ENCODE data around the gene INPP4A.

INPP4A gene

GRCh38 chr2:98578231-98578630, 133.6 kb downstream of the INPP4A start:
- H3K27ac ChIP-seq (ENCODE audit: insufficient read depth, low read length, poor library complexity, severe bottlenecking): no peak overlapping the region
- H3K9me3 ChIP-seq (ENCODE audit: control insufficient read depth, low read length): no peaks in the 10 kb centered on the region
- H3K36me3 ChIP-seq (ENCODE audit: control insufficient read depth, insufficient read depth, low read length): peaks cover 88% of the 10 kb centered on the region
- H3K4me3 ChIP-seq (ENCODE audit: insufficient read depth, low read depth, low read length, poor library complexity, severe bottlenecking): no peak overlapping the region
- no peaks in the 10 kb centered on the region for H3K27me3 ChIP-seq (replicated peaks; ENCODE audit: control insufficient read depth, insufficient read depth, low read length, poor library complexity, severe bottlenecking)
- no peaks in the 10 kb centered on the region for H3K4me1 ChIP-seq (ENCODE audit: control insufficient read depth, insufficient read depth, low read length, poor library complexity, severe bottlenecking)
- no peak for DNase-seq

- Histone ChIP-seq H3K36me3 (ENCODE audit: control insufficient read depth, insufficient read depth, low read length) (peaks cover 90% of the 10 kb centered on the region), H3K4me1 (ENCODE audit: control insufficient read depth, insufficient read depth, low read length, poor library complexity, severe bottlenecking) (no peaks in the 10 kb centered on the region), H3K27me3 (replicated peaks; ENCODE audit: control insufficient read depth, insufficient read depth, low read length, poor library complexity, severe bottlenecking) (no peaks in the 10 kb centered on the region), H3K9me3 (ENCODE audit: control insufficient read depth, low read length) (no peaks in the 10 kb centered on the region), H3K4me3 (ENCODE audit: insufficient read depth, low read depth, low read length, poor library complexity, severe bottlenecking) (no peak overlapping the region), H3K27ac (ENCODE audit: insufficient read depth, low read length, poor library complexity, severe bottlenecking) (no peak overlapping the region)
- no peak for DNase-seq
Observed at GRCh38 chr2:98579926-98580325, 135.3 kb downstream of the INPP4A start.

DNA sequence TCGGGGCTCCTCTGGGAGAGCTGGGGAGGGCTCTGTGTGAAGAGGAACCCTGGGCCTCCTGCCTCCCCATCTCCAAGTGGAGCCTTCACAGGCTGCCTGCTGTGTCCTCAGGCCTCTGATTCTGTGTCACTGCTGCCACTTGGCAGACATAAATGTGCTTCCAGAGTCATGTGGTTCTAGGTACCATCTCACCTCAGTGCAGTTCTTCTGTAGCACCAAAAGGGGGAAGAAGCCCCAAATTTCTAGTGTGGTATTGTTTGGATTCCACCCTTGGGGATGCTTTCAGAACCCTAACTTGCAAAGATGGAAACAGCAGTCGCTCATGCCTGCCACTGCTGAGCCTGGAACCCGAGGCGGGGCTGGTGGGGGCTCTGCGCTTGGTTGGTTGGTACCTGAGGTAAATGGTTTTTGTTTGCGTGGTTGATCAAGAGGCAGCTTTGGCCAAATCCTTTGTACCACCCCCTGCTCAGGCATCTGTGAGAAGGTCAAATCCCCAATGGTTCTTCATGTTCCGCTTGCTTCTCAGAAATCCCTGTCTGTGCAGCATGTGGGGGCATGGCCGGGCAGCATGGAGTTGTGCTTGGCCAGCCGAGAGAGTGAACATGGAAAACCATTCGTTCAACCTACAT, 136.1 kb downstream of the INPP4A start:
- H3K4me3 ChIP-seq (ENCODE audit: insufficient read depth, low read depth, low read length, poor library complexity, severe bottlenecking): no peak overlapping the region
- H3K27ac ChIP-seq (ENCODE audit: insufficient read depth, low read length, poor library complexity, severe bottlenecking): no peak overlapping the region
- no peaks in the 10 kb centered on the region for H3K4me1 ChIP-seq (ENCODE audit: control insufficient read depth, insufficient read depth, low read length, poor library complexity, severe bottlenecking)
- H3K36me3 ChIP-seq (ENCODE audit: control insufficient read depth, insufficient read depth, low read length): peaks cover 83% of the 10 kb centered on the region
- no peaks in the 10 kb centered on the region for H3K27me3 ChIP-seq (replicated peaks; ENCODE audit: control insufficient read depth, insufficient read depth, low read length, poor library complexity, severe bottlenecking)
- H3K9me3 ChIP-seq (ENCODE audit: control insufficient read depth, low read length): no peaks in the 10 kb centered on the region
- DNase-seq: no peak

- Histone ChIP-seq H3K9me3 (ENCODE audit: control insufficient read depth, low read length) (no peaks in the 10 kb centered on the region), H3K27me3 (replicated peaks; ENCODE audit: control insufficient read depth, insufficient read depth, low read length, poor library complexity, severe bottlenecking) (no peaks in the 10 kb centered on the region), H3K4me3 (ENCODE audit: insufficient read depth, low read depth, low read length, poor library complexity, severe bottlenecking) (no peak overlapping the region), H3K27ac (ENCODE audit: insufficient read depth, low read length, poor library complexity, severe bottlenecking) (no peak overlapping the region), H3K4me1 (ENCODE audit: control insufficient read depth, insufficient read depth, low read length, poor library complexity, severe bottlenecking) (no peaks in the 10 kb centered on the region), H3K36me3 (ENCODE audit: control insufficient read depth, insufficient read depth, low read length) (peaks cover 76% of the 10 kb centered on the region)
- DNase-seq: no peak
Observed at GRCh38 chr2:98582523-98582922, 137.9 kb downstream of the INPP4A start.

DNA sequence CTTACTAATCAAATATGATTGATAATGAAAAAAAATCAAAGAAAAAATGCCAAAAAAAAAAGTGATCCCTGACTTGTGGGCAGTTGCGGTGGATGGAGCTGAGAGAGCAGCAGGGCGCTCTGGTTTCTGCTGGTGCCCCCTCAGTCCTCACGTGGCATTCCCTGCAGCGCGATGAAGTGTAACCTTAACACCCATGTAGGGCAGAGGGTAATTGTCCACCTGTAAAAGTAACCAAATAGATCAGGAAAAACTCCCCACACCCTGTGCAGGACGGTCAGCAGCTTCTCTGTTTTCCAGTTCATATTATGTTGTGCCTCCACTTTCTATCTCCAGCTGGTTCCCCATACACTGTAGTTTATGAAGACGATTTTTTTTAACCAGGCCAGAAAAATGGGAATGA, 138.6 kb downstream of the INPP4A start:
- Histone ChIP-seq H3K27me3 (replicated peaks; ENCODE audit: control insufficient read depth, insufficient read depth, low read length, poor library complexity, severe bottlenecking) (no peaks in the 10 kb centered on the region), H3K4me3 (ENCODE audit: insufficient read depth, low read depth, low read length, poor library complexity, severe bottlenecking) (no peak overlapping the region), H3K9me3 (ENCODE audit: control insufficient read depth, low read length) (no peaks in the 10 kb centered on the region), H3K27ac (ENCODE audit: insufficient read depth, low read length, poor library complexity, severe bottlenecking) (no peak overlapping the region), H3K36me3 (ENCODE audit: control insufficient read depth, insufficient read depth, low read length) (peaks cover 71% of the 10 kb centered on the region), H3K4me1 (ENCODE audit: control insufficient read depth, insufficient read depth, low read length, poor library complexity, severe bottlenecking) (no peaks in the 10 kb centered on the region)
- no peak for DNase-seq

GRCh38 chr2:98583816-98584618, 139.4 kb downstream of the INPP4A start:
- no peak for DNase-seq

DNA sequence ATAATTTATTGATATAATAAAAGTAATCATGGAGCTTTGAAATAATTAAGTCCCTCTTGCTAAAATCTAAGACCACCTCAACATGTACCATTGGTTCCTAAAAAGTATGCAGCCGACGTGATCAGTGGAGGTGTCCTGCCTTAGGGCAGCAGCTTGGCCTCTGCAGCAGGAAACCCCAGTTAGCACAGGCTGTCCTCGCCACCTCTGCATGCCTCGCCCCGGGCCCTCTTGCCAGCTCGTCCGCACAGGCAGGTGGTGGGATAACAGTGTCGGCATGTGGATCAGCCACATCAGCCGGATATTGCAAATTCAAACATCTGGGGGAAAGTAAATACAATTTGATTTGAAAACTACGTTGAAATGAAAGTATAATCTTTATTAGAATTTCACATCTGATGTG, 140.7 kb downstream of the INPP4A start:
- no peaks in the 10 kb centered on the region for H3K9me3 ChIP-seq (ENCODE audit: control insufficient read depth, low read length)
- peaks cover 64% of the 10 kb centered on the region for H3K36me3 ChIP-seq (ENCODE audit: control insufficient read depth, insufficient read depth, low read length)
- H3K27ac ChIP-seq (ENCODE audit: insufficient read depth, low read length, poor library complexity, severe bottlenecking): no peak overlapping the region
- H3K4me3 ChIP-seq (ENCODE audit: insufficient read depth, low read depth, low read length, poor library complexity, severe bottlenecking): no peak overlapping the region
- H3K4me1 ChIP-seq (ENCODE audit: control insufficient read depth, insufficient read depth, low read length, poor library complexity, severe bottlenecking): no peaks in the 10 kb centered on the region
- H3K27me3 ChIP-seq (replicated peaks; ENCODE audit: control insufficient read depth, insufficient read depth, low read length, poor library complexity, severe bottlenecking): no peaks in the 10 kb centered on the region
- no peak for DNase-seq

More at GRCh38 chr2:98583816-98584618, 139.4 kb downstream of the INPP4A start:
- Histone ChIP-seq H3K27me3 (replicated peaks; ENCODE audit: control insufficient read depth, insufficient read depth, low read length, poor library complexity, severe bottlenecking) (no peaks in the 10 kb centered on the region), H3K27ac (ENCODE audit: insufficient read depth, low read length, poor library complexity, severe bottlenecking) (no peak overlapping the region), H3K4me1 (ENCODE audit: control insufficient read depth, insufficient read depth, low read length, poor library complexity, severe bottlenecking) (no peaks in the 10 kb centered on the region), H3K9me3 (ENCODE audit: control insufficient read depth, low read length) (no peaks in the 10 kb centered on the region), H3K36me3 (ENCODE audit: control insufficient read depth, insufficient read depth, low read length) (peaks cover 66% of the 10 kb centered on the region), H3K4me3 (ENCODE audit: insufficient read depth, low read depth, low read length, poor library complexity, severe bottlenecking) (no peak overlapping the region)

DNA sequence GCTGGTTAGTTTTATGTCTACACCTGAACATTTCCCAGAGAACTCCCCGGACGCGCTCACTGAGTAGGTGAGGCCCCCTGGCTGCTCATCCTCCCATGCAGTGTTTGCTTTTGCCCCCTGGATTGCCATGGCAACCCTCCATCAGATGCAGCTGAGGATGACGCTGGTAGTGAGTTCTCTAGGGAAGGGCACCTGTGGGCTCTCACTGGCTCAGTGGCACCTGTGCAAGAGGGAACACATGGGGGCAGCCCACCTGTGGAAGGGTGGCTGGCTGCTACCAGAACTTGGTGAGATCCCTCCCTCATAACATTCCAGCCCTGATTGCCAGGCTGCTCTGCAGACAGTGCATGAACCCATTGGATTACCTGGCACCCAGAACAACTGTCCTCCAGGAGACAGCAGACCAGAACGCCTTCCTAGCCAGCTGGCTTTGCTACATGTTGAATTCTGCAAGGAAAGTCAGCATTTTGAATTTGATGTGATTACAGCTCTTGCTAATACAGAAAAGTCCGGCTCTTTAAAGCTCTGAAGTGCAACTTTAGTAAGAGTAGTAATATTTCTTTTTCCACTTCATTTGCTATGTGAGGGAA, 142.0 kb downstream of the INPP4A start:
- H3K27ac ChIP-seq (ENCODE audit: insufficient read depth, low read length, poor library complexity, severe bottlenecking): peak overlapping the region; percentile 14
- H3K27me3 ChIP-seq (replicated peaks; ENCODE audit: control insufficient read depth, insufficient read depth, low read length, poor library complexity, severe bottlenecking): no peaks in the 10 kb centered on the region
- H3K9me3 ChIP-seq (ENCODE audit: control insufficient read depth, low read length): no peaks in the 10 kb centered on the region
- no peak overlapping the region for H3K4me3 ChIP-seq (ENCODE audit: insufficient read depth, low read depth, low read length, poor library complexity, severe bottlenecking)
- H3K36me3 ChIP-seq (ENCODE audit: control insufficient read depth, insufficient read depth, low read length): peaks cover 63% of the 10 kb centered on the region
- no peak for DNase-seq
- no peaks in the 10 kb centered on the region for H3K4me1 ChIP-seq (ENCODE audit: control insufficient read depth, insufficient read depth, low read length, poor library complexity, severe bottlenecking)

DNA sequence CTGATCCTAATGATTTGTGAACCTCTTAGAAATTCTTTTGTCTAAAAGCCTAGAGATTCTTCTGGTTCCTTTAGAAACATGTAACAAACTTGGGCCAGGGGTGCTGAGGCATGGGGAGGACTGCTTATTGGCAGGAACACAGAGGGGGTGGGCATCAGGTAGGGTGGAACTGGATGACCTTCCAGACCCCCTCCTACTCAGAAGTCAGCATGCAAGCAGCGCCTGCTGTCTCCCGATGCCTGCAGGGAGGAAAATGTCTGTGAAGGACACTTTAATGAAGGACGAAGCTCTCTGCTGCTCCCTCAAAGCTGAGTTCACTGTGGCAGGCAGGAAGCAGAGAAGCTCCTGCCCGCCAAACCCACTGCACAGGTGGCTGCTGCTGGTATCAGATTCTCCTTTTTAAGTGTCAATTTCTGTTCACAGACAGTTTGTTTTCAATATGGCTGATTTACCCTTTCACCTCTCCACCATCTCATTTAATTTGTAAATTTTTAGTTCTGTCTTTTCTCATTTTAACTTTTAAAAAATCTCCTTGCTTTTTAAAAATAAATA, 144.3 kb downstream of the INPP4A start:
- Histone ChIP-seq H3K36me3 (ENCODE audit: control insufficient read depth, insufficient read depth, low read length) (peaks cover 62% of the 10 kb centered on the region), H3K9me3 (ENCODE audit: control insufficient read depth, low read length) (no peaks in the 10 kb centered on the region), H3K27me3 (replicated peaks; ENCODE audit: control insufficient read depth, insufficient read depth, low read length, poor library complexity, severe bottlenecking) (no peaks in the 10 kb centered on the region), H3K4me1 (ENCODE audit: control insufficient read depth, insufficient read depth, low read length, poor library complexity, severe bottlenecking) (no peaks in the 10 kb centered on the region), H3K27ac (ENCODE audit: insufficient read depth, low read length, poor library complexity, severe bottlenecking) (no peak overlapping the region), H3K4me3 (ENCODE audit: insufficient read depth, low read depth, low read length, poor library complexity, severe bottlenecking) (no peak overlapping the region)
- DNase-seq: no peak

DNA sequence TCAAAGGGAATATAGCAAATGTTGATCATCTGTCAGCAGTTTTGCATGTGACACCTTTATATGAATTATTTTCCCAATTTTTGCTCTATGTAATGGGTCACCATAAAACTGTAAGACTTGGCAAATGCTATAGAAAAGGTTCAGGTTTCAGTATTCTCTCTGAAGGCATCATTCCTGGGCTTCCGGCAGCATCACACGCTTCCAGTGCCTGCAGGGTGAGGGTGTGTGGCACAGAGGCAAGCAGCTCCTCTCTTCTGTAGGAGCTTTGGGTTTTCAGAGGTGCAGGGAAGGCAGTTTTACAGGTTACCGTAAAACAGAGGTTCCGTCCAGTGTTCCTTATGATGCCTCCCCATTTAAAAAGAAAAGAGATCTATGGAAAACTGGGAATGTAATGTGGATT, 144.8 kb downstream of the INPP4A start:
- H3K36me3 ChIP-seq (ENCODE audit: control insufficient read depth, insufficient read depth, low read length): peaks cover 58% of the 10 kb centered on the region

More for the DNA sequence above, 144.8 kb downstream of the INPP4A start:
- no peak for DNase-seq
- Histone ChIP-seq H3K4me1 (ENCODE audit: control insufficient read depth, insufficient read depth, low read length, poor library complexity, severe bottlenecking) (no peaks in the 10 kb centered on the region), H3K27me3 (replicated peaks; ENCODE audit: control insufficient read depth, insufficient read depth, low read length, poor library complexity, severe bottlenecking) (no peaks in the 10 kb centered on the region), H3K9me3 (ENCODE audit: control insufficient read depth, low read length) (no peaks in the 10 kb centered on the region), H3K27ac (ENCODE audit: insufficient read depth, low read length, poor library complexity, severe bottlenecking) (no peak overlapping the region), H3K4me3 (ENCODE audit: insufficient read depth, low read depth, low read length, poor library complexity, severe bottlenecking) (no peak overlapping the region)

Data from effector memory CD4-positive, alpha-beta T cell (primary cell).